Smooth muscle cell (in vitro differentiated cells): Measurements from ENCODE around the gene SDK1. TPM values are rescaled to one million over a fixed set of nuclear protein-coding genes. Genes with fewer than 3 reads are reported as not detected.

Experiments
- DNase-seq: peaks from one replicate; lab custom pipeline; 2025; ENCODE audit not compliant: unreplicated experiment; lab: John Stamatoyannopoulos, UW
- H2AFZ ChIP-seq: fragments of 200-600 bp; sonication (generic); 2 replicates; pipeline ENCODE4 v1.6.0; 2016; ENCODE audit warnings: antibody characterized with exemption, low read depth, mild to moderate bottlenecking
- H3F3A ChIP-seq: fragments of 200-600 bp; sonication (generic); 2 replicates; pipeline ENCODE4 v1.6.0; 2017; ENCODE audit warnings: antibody characterized with exemption, low read depth
- H3K27ac ChIP-seq: fragments of 200-600 bp; sonication (generic); 2 replicates; pipeline ENCODE4 v1.5.1; 2016; ENCODE audit warnings: low read depth, mild to moderate bottlenecking
- H3K27me3 ChIP-seq: fragments of 200-600 bp; sonication (generic); 2 replicates; pipeline ENCODE4 v1.6.1; 2016; ENCODE audit warnings: low read depth, mild to moderate bottlenecking
- H3K36me3 ChIP-seq: fragments of 200-600 bp; sonication (generic); 2 replicates; pipeline ENCODE4 v1.5.1; 2016; ENCODE audit warnings: low read depth
- H3K4me1 ChIP-seq: fragments of 200-600 bp; sonication (generic); 2 replicates; pipeline ENCODE4 v1.5.1; 2016; ENCODE audit warnings: low read depth
- H3K4me2 ChIP-seq: fragments of 200-600 bp; sonication (generic); 2 replicates; pipeline ENCODE4 v1.6.0; 2016; ENCODE audit warnings: mild to moderate bottlenecking
- H3K4me3 ChIP-seq: fragments of 200-600 bp; sonication (generic); 2 replicates; pipeline ENCODE4 v1.5.1; 2016; ENCODE audit warnings: mild to moderate bottlenecking
- H3K79me2 ChIP-seq: fragments of 200-600 bp; sonication (generic); 2 replicates; pipeline ENCODE4 v1.6.0; 2016; ENCODE audit warnings: low read depth, mild to moderate bottlenecking
- H3K9ac ChIP-seq: fragments of 200-600 bp; sonication (generic); 2 replicates; pipeline ENCODE4 v1.6.0; 2016; ENCODE audit warnings: low read depth
- H3K9me3 ChIP-seq: fragments of 200-600 bp; sonication (generic); replicated peaks from 2 replicates; pipeline ENCODE4 v1.5.1; 2016; ENCODE audit warnings: low read depth
- H4K20me1 ChIP-seq: fragments of 200-600 bp; sonication (generic); 2 replicates; pipeline ENCODE4 v1.6.0; 2016; ENCODE audit warnings: low read depth
- WGBS: methylation state at CpG from one replicate; pipeline ENCODE4 v1.1.7; 2016; ENCODE audit warnings: low lambda C conversion rate; 5-methylcytosine and 5-hydroxymethylcytosine counted together
- polyA plus RNA-seq: library from polyadenylated mRNA; unstranded; fragments of >200 nt; fragmentation: Nextera tagmentation; extraction: Ambion mirVana; gene quantifications from 2 replicates; pipeline ENCODE4 v1.2.1, GENCODE V29; 2016
- total RNA-seq: library from RNA; depleted of rRNA; stranded (reverse); fragments of >200 nt; gene quantifications from 2 replicates; pipeline ENCODE4 v1.2.3, GENCODE V29; 2014
- TF ChIP-seq, protein P1 (sequence below): fragments of 200-600 bp; sonication (generic); IDR thresholded peaks from 2 replicates; pipeline ENCODE4 v1.5.1; 2017; ENCODE audit warnings: borderline replicate concordance, mild to moderate bottlenecking, antibody characterized with exemption; ENCODE audit not compliant: insufficient read depth, poor library complexity, severe bottlenecking

SDK1 gene
- total and polyA plus RNA-seq, 2 experiments from 2014 or later: 1.1 to 2.5 TPM

DNA sequence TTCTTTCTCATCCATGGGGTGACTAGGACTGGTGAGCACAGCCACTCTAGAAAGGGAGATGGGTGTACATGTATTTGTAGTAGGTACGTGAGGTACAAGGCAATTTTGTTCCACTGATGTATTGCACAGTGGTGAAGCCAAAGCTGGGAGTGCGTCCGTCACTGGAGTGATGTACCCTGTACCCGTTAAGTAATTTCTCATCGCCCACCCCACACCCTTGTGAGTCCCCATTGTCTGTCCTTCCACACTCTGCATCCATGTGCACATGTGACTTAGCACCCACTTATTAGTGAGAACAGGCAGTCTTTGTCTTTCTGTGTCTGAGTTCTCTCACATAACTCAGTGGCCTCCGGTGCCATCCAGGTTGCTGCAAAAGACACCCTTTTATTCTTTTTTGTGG is 658.3 kb downstream of the SDK1 start:
- Histone ChIP-seq H3K27ac (no peak overlapping the region), H3F3A (no peaks in the 10 kb centered on the region), H3K4me1 (peaks cover 6% of the 10 kb centered on the region), H3K36me3 (no peaks in the 10 kb centered on the region), H3K4me3 (no peak overlapping the region), H3K9me3 (no peaks in the 10 kb centered on the region), H3K4me2 (no peak overlapping the region), H4K20me1 (no peaks in the 10 kb centered on the region), H3K79me2 (no peaks in the 10 kb centered on the region), H2AFZ (no peak overlapping the region), H3K9ac (no peak overlapping the region), H3K27me3 (no peaks in the 10 kb centered on the region)
- WGBS: 97% methylated on average over 6 of the region's 6 CpGs
- TF ChIP-seq, protein P1, sequence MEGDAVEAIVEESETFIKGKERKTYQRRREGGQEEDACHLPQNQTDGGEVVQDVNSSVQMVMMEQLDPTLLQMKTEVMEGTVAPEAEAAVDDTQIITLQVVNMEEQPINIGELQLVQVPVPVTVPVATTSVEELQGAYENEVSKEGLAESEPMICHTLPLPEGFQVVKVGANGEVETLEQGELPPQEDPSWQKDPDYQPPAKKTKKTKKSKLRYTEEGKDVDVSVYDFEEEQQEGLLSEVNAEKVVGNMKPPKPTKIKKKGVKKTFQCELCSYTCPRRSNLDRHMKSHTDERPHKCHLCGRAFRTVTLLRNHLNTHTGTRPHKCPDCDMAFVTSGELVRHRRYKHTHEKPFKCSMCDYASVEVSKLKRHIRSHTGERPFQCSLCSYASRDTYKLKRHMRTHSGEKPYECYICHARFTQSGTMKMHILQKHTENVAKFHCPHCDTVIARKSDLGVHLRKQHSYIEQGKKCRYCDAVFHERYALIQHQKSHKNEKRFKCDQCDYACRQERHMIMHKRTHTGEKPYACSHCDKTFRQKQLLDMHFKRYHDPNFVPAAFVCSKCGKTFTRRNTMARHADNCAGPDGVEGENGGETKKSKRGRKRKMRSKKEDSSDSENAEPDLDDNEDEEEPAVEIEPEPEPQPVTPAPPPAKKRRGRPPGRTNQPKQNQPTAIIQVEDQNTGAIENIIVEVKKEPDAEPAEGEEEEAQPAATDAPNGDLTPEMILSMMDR: no peak
- DNase-seq: no peak

- 95% methylated on average over 11 of the region's 11 CpGs for WGBS
- TF ChIP-seq, protein P1: no peak
- Histone ChIP-seq H4K20me1 (no peaks in the 10 kb centered on the region), H3K9me3 (no peaks in the 10 kb centered on the region), H3K27ac (no peak overlapping the region), H3K27me3 (no peaks in the 10 kb centered on the region), H3K4me1 (peaks cover 6% of the 10 kb centered on the region), H3K4me3 (no peak overlapping the region), H3K4me2 (no peak overlapping the region), H3K79me2 (no peaks in the 10 kb centered on the region), H3F3A (no peaks in the 10 kb centered on the region), H3K9ac (no peak overlapping the region), H2AFZ (no peak overlapping the region), H3K36me3 (no peaks in the 10 kb centered on the region)
- no peak for DNase-seq
Measured at GRCh38 chr7:3960050-3960763, 659.2 kb downstream of the SDK1 start.

GRCh38 chr7:3960942-3961341 is 659.9 kb downstream of the SDK1 start:
- no peaks in the 10 kb centered on the region for H4K20me1 ChIP-seq
- H3K27ac ChIP-seq: no peak overlapping the region
- H3K4me3 ChIP-seq: no peak overlapping the region
- 96% methylated on average over 3 of the region's 3 CpGs for WGBS
- H3K27me3 ChIP-seq: no peaks in the 10 kb centered on the region
- peaks cover under 1% of the 10 kb centered on the region for H3K4me1 ChIP-seq
- H3F3A ChIP-seq: no peaks in the 10 kb centered on the region
- no peaks in the 10 kb centered on the region for H3K9me3 ChIP-seq
- no peaks in the 10 kb centered on the region for H3K79me2 ChIP-seq
- H3K9ac ChIP-seq: no peak overlapping the region
- no peak overlapping the region for H2AFZ ChIP-seq
- H3K4me2 ChIP-seq: no peak overlapping the region
- DNase-seq: no peak
- TF ChIP-seq, protein P1: no peak
- no peaks in the 10 kb centered on the region for H3K36me3 ChIP-seq
